Brain pericyte (primary cell): Measurements from ENCODE around the gene OTOG.

Source experiments
- DNase-seq: peaks from one replicate; pipeline ENCODE4 v3.0.0-alpha.2; 2012; ENCODE audit warnings: low read depth, low spot score

The OTOG gene

DNA sequence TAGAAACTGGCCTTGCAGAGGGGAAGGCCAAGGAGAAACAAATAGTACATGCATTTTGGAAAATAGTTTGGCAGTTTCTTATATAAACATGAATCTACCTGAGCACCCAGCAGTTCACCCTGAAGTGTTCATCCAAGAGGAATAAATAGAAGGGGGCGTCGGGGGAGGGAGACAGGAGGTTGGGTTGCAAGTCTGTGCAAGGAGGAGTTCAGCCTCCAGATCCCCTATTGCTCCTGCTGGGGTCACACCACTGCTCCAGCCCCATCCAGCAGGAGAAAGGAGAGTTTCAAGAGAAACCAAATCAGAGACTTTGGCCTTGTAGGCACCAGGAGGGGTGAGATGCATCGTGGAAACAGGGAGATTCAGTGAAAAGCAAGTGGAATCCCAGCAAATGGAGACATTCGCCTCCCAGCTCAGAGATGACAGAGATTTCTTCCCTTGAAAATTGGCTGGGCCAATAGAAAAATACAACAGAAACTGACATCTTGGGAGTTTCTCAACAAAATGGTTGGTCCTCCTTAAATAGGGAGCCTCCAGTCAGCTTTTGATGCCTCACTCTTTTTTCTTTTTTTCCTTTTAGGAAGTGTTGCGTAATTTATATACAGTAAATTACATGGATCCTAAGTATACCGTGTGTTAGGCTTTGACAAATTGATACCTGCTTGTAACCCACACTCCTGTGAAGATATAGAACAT lies 34.1 kb downstream of the OTOG start:
- DNase-seq, result no peak

DNA sequence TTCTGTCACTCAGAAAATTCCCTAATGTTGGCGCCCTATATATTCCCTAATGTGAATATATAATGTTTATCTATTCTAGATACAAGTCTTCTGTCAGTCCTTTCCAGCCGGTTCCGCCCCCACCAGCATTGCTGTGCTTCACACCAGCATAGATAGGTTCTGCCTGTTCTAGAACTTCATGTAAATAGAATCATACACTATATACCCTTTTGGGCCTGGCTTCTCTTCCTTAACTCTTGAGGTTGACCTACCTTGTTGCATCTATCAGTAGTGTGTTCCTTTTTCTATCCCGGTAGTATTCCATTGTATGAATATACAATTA lies 34.6 kb downstream of the OTOG start:
- DNase-seq, result no peak

DNA sequence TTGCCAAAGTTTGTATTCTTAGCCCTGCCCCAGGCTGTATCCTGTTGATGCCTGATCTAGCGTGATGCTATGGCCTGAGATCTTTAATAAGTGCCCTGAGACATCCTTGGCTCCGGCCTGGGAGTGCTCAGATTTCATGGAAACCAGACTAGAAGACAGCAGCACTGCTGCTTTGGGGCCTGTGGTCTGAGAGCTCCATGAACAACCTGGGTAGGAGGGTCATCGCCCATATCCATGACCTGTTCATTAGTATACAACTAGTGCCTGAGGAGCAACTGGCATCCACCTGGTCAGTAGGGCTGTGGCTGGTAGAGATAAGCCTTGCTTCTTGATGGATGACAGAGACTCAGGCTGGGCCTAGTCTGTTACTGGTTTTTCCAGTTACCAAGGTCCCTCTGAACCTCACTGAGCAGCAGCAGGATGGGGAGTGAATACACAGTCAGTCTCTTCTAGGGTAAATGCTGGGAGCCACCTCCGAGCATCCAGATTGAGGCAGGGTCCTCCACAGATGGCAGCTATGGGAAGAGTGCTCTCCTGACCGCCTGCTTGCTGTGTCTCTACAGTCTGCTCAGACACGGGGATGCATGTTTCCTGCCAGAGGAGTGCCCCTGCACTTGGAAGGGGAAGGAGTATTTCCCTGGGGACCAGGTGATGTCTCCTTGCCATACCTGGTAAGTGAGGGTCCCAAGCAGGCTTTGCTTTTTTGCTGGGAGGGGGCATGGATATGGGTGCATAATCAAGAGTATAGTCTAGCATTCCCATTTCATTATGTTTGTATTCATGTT lies 39.0 kb downstream of the OTOG start:
- DNase-seq, result no peak

DNA sequence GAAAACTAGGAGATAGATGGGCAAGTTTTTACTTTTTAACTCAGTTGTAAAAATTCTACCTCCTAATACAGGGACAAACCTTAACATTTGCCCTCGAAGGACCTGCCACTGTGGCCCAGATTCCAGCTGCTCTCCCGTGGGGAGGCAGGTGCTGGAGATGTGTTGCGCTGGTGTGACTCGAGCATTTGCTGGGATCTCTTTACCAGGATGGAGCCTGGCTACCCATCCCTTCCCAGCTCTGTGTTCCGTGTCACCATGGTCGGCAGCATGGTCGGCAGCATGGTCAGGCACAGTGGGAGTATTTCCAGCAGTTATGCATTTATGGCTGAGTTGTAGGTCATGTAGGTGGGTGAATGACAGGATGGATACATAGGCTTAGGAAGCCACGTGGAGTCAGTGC lies 41.1 kb downstream of the OTOG start:
- no peak for DNase-seq

DNA sequence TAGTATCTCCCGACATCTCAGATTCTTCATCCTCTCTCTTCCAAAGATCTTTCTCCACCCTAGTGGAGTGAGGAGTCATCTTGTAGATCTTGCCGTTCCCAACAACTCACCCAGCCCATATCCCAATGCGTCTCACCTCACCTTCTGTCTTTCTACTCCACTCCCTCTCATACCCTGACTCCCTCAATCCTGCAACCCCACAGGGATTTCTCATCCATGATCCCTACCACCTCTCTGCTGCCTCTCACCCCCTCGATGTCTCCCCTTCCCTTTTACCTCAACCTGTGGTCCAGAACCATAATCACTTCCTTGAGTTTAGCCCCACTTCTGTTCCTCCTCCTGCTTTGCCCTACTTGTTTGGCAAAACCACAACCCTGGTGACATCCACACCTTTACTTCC lies 41.7 kb downstream of the OTOG start:
- no peak for DNase-seq

DNA sequence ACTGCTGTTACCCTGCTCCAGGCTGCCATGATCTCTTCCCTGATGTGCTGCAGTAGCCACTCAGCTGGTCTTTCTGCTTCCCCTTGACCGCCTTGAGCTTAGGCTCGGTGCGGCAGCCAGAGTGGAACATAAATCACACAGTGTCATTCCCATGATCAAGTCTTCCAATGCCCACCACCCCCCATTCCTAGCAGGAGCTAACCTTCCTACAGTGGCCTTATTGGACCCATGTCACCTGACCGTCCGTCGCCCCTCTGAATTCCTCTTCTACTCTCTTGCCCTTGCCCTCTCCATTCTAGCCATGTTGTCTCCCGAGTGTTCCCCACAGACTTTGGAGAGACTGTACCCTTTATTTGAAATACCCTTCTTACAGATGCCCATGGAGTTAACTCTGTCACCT lies 43.4 kb downstream of the OTOG start:
- DNase-seq, result no peak

DNA sequence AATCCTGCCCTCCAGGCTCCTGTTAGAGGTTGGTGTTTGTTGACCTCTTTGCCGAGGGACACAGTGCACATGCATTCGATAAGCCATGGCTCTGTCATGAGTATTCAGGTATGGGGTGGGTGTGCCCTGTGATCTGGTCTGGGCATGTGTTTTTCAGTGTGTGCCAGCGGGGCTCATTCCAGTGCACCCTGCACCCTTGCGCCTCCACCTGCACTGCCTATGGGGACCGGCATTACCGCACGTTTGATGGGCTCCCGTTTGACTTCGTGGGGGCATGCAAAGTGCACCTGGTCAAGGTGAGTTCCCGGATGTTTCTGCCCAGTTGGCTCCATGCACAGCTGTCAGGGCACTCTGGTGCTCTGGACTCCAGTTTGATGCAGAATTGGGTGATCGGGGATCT lies 44.2 kb downstream of the OTOG start:
- no peak for DNase-seq

DNA sequence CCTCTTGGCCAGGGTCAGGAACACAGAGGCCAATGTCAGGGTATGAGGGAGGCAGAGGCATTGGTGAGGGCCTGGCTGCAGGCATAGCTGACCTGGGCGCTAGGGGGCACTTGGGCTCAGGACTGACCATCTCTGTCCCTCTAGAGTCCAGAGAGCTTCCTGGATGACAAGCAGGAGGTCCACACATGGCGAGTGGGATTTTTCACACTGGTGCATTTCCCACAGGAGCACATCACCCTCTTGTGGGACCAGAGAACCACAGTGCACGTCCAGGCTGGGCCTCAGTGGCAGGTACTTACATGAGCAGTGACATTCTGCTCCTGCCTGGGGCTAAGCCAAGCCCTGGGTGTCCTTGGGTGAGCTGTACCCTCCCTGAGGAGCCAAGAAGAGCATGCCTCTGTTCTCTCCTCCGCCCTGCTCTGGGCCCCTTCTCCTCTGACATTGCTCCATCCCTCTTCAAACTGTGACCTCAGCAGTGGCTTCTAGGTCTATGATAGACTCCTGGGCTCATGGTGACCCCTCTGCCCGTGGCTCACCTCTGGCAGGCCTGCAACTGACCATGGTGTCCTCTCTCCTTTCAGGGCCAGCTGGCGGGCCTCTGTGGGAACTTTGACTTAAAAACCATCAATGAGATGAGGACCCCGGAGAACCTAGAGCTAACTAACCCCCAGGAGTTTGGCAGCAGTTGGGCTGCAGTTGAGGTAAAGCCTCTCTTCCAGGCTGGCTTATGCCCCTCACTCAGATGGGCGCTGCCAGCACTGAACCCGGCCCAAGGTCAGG lies 46.6 kb downstream of the OTOG start:
- no peak for DNase-seq

DNA sequence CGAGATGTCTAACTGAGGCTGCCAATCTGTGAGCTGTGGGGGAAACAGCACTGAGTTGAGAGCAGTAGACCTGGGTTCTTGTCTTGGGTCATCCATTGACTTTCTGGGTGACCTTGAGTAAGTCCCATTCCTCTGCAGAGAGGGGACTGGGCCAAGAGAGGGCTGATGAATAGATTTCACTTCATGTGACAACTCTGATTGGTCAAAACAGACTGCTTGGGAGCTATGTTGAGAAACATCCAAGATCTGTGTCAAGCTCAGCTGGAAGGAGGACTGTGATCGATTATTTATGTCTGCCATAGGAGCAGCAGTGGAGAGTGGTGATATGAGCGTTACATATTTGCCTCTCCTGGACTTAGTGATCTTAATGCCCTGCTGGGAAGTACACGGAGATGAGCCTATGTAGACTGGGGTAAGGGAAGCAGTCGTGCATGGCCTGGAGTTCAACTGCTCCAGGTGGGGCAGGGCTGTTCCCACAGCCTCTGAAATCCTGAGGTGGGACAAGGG lies 47.7 kb downstream of the OTOG start:
- no peak for DNase-seq

DNA sequence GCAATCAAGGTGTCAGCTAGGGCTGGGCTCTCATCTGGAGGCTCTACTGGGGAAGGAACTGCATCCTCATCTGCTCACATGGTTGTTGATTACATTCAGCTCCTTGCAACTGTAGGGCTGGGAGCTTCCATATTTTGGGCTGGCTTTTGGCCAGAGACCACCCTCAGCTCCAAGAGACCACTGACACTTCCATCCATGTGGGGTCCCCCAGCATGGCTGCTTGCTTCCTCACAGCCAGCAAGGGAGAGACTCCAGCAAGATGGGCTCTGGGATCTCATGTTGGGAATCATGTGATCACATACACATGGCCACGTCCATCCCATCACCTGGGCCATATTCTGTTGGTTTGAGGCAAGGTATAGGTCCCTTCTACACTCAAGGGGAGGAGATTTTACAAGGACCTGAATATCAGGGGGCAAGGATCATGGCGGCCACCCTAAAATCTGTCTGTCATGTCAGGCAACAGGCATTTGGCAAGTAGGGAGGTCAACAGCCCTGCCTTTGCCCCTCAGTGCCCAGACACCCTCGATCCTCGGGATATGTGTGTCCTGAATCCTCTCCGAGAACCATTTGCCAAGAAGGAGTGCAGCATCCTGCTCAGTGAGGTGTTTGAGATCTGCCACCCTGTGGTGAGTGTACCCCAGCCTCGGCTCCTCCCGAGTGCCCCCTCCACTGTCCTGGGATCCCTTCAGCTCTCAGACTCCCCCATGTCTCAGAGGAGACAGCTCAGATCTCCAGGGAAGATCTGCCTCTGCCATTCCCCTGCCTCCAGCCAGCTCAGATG lies 48.7 kb downstream of the OTOG start:
- no peak for DNase-seq

DNA sequence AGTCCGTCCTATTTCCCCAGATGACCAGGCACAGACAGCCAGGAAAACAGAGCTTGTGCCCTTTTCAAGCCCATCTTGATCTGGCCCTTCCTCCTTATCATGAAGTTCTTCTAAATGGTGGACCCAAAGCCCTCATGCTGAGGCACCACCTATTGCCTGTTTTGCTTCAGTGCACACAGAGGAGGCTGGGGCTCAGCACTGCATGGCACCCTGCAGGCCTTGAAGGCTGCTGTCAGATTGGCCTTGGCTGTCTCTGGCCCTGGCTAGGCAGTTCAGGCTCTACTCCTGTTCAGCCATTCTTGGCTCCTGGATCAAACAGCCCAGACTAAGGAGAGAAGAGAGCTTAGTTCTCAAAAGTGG lies 49.2 kb downstream of the OTOG start:
- DNase-seq, result no peak

DNA sequence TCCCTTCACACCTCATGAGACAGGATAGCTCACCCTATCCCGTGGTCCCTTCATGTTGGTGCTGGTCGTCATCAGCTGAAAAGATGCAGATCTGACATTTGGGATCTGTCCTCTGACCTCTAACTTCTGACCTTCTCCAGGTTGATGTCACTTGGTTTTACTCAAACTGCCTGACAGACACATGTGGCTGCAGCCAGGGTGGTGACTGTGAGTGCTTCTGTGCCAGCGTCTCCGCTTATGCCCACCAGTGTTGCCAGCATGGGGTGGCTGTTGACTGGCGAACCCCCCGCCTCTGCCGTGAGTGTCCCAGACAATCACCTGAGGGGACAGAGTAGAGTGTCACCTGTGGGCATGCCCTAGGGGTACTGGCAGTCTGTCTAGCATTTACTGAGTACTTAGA lies 49.7 kb downstream of the OTOG start:
- DNase-seq, result no peak

DNA sequence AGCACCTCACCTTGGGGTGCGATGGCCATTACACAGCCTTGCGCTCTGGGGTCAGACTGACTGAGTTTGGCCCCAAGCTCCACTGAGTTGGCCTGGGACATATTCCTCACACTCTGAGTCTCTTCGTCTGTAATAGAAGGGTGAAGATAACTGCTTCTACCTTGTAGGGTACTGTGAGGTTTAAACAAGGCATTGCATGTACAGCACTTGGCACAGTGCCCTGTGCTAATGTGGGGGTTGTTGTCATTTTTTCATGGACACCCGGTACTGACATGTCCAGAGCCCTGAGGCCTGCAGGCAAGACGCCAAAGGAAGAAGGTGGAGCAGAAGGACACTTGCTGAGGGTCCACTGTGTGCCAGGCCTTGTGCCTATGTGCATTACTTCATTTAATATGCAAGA lies 50.7 kb downstream of the OTOG start:
- DNase-seq, result no peak

DNA sequence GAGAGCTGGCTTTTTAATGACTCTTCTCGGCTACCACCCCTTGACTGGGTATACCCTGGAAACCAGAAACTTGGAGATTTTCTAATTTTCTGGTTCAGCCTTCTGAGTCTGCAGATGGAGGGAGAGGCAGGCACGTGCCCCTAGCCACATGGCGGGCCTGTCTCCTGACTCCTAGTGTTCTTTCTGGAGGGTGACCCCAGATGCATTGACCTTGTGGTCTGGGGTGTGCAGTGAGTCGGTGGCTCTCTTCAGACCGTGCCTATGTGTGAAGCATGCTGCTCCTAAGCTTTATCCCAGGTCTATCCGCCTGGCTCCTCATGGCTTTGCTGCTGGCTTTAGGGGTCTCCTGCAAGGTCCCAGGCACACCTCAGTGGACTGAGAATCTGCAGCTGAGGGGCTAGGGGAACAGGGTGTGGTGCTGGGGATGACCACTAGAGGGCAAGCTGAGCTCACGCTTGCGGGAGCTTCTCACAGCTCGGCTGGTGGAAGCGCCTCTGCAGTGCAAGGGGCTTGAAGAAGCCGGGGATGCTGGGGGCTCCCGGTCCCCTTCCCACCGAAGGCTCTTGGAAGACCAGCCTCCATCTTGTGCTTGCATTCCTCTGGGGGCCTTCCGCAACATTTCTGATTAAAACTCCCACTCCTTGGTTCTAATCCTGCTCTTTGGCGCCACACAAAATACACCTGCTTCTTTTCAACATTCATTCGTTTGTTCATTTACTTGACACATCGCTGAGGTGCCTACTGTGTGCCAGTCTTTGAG lies 51.8 kb downstream of the OTOG start:
- no peak for DNase-seq

DNA sequence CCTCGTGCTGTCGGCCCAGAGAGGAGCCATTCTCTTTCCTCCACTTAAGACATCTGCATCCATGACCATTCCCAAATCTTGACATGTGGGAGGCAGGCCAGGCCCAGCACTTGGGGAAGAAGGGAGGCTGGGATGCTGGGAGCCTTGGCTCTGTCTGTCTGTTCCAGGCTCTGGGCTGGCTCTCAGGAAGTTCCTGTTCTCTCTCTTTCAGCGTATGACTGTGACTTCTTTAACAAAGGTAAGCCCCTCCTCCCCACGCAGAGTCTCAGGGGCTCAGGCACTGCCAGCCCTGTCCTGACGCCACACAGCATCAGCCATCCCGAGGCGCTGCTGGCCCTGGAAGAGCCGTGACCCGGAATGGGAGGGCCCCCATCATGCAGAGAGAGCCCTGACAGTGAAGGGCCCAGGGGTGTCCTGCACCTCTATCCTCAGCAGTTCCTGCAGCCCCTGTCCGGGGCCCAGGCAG lies 52.4 kb downstream of the OTOG start:
- DNase-seq, result no peak

DNA sequence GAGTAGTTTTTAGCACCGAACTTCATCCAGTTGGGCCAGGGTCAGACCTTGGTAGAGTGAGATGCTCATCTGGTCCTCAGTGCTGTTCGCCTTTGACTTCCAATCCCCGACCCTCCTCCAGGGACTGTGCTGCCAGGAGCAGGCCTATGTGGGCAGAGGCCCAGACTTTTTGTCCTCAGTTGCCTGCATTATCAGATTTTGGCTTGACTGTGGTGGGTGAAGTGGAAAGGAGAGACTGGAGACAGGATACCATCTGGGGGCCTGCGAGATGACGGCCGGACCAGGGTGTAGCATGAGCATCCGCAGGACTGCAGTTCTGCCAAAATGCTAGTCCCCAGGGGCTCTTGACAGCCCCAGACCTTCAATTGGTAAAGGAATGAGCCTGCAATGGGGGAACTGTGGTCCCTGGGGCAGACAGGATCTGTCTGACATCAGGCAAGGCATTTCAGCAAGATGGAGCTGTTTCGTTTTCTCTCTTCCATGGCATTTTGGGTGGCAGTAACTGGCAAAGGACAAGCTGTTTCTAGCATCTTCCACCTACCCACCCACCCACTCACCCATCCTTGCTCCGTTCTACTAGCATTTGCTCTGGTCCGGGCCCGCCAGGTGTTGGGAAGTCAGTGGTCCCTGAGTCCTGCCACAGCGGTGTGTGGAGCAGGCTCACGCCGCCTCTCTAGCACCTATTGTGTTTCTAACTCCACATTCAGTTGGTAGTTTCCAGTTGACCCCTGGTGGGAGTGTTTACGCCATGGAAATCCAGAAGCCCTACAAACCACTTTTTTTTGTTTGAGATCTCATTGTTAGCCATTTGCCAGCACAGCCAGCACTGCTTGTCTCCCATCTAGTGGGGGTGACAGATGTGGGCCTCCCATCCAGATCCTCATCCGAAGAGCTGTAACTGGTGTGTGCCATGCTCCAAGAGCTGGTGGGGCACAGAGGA lies 53.5 kb downstream of the OTOG start:
- no peak for DNase-seq

DNA sequence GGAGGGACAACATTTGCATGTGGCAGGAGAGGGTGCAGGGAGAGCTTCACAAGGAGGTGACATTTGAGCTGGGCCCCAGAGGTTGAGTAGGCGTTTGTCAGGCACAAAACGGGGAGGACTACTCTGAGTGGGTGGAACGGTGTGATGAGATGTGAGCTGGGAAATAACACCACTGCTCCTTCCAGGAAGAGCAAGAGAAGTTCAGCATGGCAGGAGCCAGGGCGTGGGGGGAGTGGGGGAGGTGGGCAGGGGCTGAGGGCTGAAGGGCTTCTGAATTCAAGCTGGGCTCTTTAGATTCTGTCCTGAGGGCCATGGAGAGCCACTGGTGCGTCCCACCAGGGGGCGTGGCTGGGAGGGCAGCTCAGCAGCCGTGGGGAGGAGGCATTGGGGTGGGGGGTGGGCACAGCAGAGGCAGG lies 54.2 kb downstream of the OTOG start:
- no peak for DNase-seq

DNA sequence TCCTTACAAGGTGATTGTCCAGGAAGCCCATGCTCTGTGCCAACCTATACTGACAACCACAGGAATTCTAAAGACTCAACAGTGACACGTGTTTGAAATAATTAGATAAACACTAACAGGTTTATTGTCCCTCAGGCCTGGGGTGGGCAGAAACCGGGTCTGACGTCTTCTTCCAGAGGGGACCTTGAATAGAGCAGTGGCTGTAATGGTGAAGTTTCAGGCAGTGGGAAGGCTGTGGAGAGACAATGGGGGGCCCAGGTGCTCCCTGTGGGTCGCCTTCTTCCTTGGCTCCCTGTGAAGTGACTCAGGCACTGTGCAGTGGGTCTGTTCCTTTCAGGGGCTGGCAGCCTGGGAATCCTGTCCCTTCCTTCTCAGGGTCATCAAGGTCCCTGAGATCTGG lies 54.6 kb downstream of the OTOG start:
- no peak for DNase-seq

DNA sequence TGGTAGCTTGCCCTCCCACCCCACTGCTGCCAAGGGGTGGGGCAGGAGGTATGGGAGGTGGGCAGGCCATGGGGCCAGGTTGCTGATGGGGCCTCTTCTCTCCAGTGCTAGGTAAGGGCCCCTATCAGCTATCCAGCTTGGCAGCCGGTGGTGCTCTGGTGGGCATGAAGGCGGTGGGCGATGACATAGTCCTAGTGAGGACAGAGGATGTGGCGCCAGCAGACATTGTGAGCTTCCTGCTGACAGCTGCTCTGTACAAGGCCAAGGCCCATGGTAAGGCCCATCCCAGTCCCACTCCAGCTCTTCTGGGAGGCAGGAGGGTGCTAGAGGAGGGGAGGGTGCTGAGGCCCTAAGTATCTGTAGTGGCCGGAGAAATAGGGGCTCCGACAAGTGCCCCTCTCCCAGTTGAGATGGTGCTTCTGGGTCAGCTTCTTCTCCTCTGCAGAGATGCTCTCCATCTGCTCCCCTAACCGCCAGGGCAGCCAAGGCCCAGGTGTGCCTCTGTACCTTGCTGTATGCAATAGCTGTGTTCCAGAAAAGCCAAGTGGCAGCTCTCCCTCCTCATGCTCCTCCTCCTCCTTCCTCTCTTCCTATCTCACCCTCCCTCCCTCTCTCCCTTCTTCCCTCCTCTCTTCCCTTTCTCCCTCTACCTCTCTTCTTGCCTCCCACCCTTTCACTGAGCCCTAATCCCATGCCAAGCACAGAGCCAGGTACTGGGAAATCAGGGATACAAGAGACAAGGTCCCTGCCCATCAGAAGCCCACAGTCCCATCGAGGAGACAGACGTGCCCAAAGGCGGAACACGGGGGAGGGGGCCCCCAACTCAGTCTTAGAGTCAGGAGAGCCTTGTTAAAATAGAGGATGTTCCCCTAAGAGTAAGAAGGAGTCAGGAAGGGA lies 55.3 kb downstream of the OTOG start:
- no peak for DNase-seq
